ENCODE results near the gene GET3. TPM values are rescaled to one million over a fixed set of nuclear protein-coding genes. Genes with fewer than 3 reads are reported as not detected.
A peak's percentile ranks its signal among the peaks of the same experiment; 100 is the strongest.

GET3 gene
- total and polyA plus RNA-seq, 3 donors from 2014 or later: 89.3 to 134 (median 109) TPM

DNA sequence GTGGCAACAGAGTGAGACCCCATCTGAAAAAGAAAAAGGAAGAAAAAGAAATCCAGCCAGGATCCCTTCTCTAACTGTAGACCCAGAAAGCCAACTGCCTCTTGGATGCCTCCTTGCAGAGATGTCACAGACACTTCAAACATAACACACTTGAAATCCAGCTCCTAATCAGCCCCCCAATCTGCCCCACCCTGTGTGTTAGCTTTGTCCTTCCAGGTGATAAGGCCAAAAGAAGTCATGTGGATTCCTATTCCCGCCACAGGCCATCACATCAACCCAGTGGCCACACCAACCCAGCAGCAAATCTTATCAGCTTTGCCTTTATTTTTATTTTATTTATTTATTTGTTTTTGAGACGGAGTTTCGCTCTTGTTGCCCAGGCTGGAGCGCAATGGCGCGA, 22.4 kb downstream of the GET3 start:
- Histone ChIP-seq H3K4me1 (peaks cover 2% of the 10 kb centered on the region), H3K27ac (no peak overlapping the region), H3K27me3 (no peaks in the 10 kb centered on the region), H3K36me3 (ENCODE audit: low read depth, missing control alignments) (no peaks in the 10 kb centered on the region), H3K4me3 (no peak overlapping the region), H3K9me3 (no peaks in the 10 kb centered on the region)
- 94 to 95% methylated on average over 6 of the region's 6 CpGs for WGBS, 2 donors
- DNase-seq: no peak
- TF ChIP-seq CTCF (IDR thresholded peaks at IDR 0.05) (no peak), POLR2A (IDR thresholded peaks at IDR 0.05) (no peak)
- intact Hi-C loops (cut with DNase I; ENCODE audit: low total_unique reads): no loop called here

- no peak overlapping the region for H3K4me3 ChIP-seq
- intact Hi-C loops (cut with DNase I; ENCODE audit: low total_unique reads): no loop called here
- no peaks in the 10 kb centered on the region for H3K4me1 ChIP-seq
- TF ChIP-seq POLR2A (IDR thresholded peaks at IDR 0.05) (no peak), CTCF (IDR thresholded peaks at IDR 0.05) (no peak)
- H3K9me3 ChIP-seq: no peaks in the 10 kb centered on the region
- H3K27me3 ChIP-seq: no peaks in the 10 kb centered on the region
- no peak for DNase-seq
- 93 to 98% methylated on average over 9 to 11 of the region's 11 CpGs for WGBS, 2 donors
- H3K27ac ChIP-seq: no peak overlapping the region
- H3K36me3 ChIP-seq (ENCODE audit: low read depth, missing control alignments): no peaks in the 10 kb centered on the region
Measured at GRCh38 chr19:12763100-12763499, 25.8 kb downstream of the GET3 start.

DNA sequence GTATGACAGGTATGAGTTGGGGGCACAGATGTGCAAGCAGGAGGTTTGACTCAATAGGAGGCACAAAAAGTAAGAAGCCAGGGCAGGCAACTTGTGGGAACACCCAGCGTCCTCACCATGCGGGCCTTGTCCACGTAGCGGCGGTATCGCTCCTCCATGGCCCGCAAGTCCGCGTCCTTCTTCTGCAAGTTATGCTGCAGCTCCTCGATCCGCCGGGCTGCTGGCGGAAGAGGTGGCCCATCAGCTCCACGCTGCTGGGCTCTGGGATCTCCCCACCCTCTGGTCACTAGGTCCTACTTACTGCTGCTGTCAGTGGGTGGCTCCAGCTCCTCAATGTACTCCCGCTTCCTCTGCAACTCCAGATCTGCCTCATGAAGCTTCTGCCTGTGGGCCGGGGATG, 27.4 kb downstream of the GET3 start:
- Histone ChIP-seq H3K4me3 (no peak overlapping the region), H3K4me1 (no peaks in the 10 kb centered on the region), H3K9me3 (no peaks in the 10 kb centered on the region), H3K27me3 (no peaks in the 10 kb centered on the region), H3K27ac (no peak overlapping the region), H3K36me3 (ENCODE audit: low read depth, missing control alignments) (no peaks in the 10 kb centered on the region)
- DNase-seq: no peak
- WGBS, 2 donors: 78 to 91% methylated on average over 11 to 16 of the region's 16 CpGs
- intact Hi-C loops (cut with DNase I; ENCODE audit: low total_unique reads): no loop called here
- TF ChIP-seq CTCF (IDR thresholded peaks at IDR 0.05): no peak
- TF ChIP-seq POLR2A (IDR thresholded peaks at IDR 0.05): no peak

- peak; percentile 84 for DNase-seq
- intact Hi-C loops (cut with DNase I; ENCODE audit: low total_unique reads): no loop called here
- H3K36me3 ChIP-seq (ENCODE audit: low read depth, missing control alignments): no peaks in the 10 kb centered on the region
- H3K9me3 ChIP-seq: no peaks in the 10 kb centered on the region
- H3K4me1 ChIP-seq: no peaks in the 10 kb centered on the region
- H3K27ac ChIP-seq: peak overlapping the region in 1 of 2 donors; percentile 15
- no peaks in the 10 kb centered on the region for H3K27me3 ChIP-seq
- peak overlapping the region in 1 of 2 donors; percentile 34 for H3K4me3 ChIP-seq
- 27 to 29% methylated on average over 7 to 30 of the region's 30 CpGs for WGBS, 2 donors
- TF ChIP-seq POLR2A (IDR thresholded peaks at IDR 0.05): no peak
- peak; percentile 63 to 79 (median 67) for TF ChIP-seq CTCF (IDR thresholded peaks at IDR 0.05)
Measured at GRCh38 chr19:12766051-12766521, 28.8 kb downstream of the GET3 start.

DNA sequence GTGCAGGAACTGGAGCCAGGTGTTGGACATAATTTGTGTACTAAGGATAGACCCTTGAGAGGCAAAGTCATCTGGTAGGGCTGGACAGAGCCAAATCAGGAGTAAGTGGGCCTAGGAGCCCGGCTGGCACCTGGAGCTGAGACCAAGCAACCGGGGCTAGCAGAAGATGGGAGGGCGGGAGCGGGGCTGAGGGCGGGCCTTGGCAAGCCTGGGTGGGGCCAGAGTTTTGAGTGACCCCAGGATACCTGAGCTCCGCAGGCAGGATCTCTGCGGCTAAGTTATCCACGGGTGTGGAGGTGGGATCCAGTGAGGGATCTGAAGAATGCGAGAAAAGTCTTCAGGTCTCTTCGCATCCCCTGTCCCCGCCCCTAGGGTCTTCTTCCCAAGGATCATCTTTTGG, 29.9 kb downstream of the GET3 start:
- Histone ChIP-seq H3K27me3 (no peaks in the 10 kb centered on the region), H3K36me3 (ENCODE audit: low read depth, missing control alignments) (no peaks in the 10 kb centered on the region), H3K9me3 (no peaks in the 10 kb centered on the region), H3K4me1 (no peaks in the 10 kb centered on the region), H3K4me3 (no peak overlapping the region), H3K27ac (no peak overlapping the region)
- 83 to 84% methylated on average over 11 of the region's 11 CpGs for WGBS, 2 donors
- TF ChIP-seq CTCF (IDR thresholded peaks at IDR 0.05): no peak
- no peak for TF ChIP-seq POLR2A (IDR thresholded peaks at IDR 0.05)
- DNase-seq: no peak
- intact Hi-C loops (cut with DNase I; ENCODE audit: low total_unique reads): no loop called here
